HepG2 (cell line): ENCODE measurements around the gene DYNC2LI1. TPM values are rescaled to one million over a fixed set of nuclear protein-coding genes. Genes with fewer than 3 reads are reported as not detected.

ENCODE experiments used
- CC2D1A ChIP-seq: sonication (generic); formaldehyde crosslinking; IDR thresholded peaks from 2 replicates; pipeline ENCODE4 v1.8.1; 2023; ENCODE audit warnings: mild to moderate bottlenecking, missing genetic modification reagents
- DR1 ChIP-seq: sonication (generic); formaldehyde crosslinking; IDR thresholded peaks from 2 replicates; pipeline ENCODE4 v1.8.0; 2021; ENCODE audit warnings: mild to moderate bottlenecking, missing genetic modification reagents, inconsistent platforms
- ERF ChIP-seq: IDR thresholded peaks from 2 replicates; pipeline ENCODE4 v1.6.1; 2018; ENCODE audit warnings: missing biosample characterization, missing genetic modification reagents
- GFI1 ChIP-seq: sonication (generic); formaldehyde crosslinking; IDR thresholded peaks from 2 replicates; pipeline ENCODE4 v1.5.0; 2020; ENCODE audit warnings: missing genetic modification reagents, mild to moderate bottlenecking, borderline replicate concordance
- NPAS2 ChIP-seq: sonication (generic); formaldehyde crosslinking; IDR thresholded peaks from 2 replicates; pipeline ENCODE4 v1.8.0; 2022; ENCODE audit warnings: mild to moderate bottlenecking, missing genetic modification reagents, borderline replicate concordance
- SRSF4 ChIP-seq: fragments of 200-400 bp; formaldehyde crosslinking; IDR thresholded peaks from one replicate; pipeline ENCODE4 v1.6.1; 2018; ENCODE audit warnings: mild to moderate bottlenecking, low read depth, low read length, moderate library complexity; ENCODE audit not compliant: poor library complexity, severe bottlenecking
- TBL1XR1 ChIP-seq: fragments of 150-350 bp; IDR thresholded peaks from 2 replicates; pipeline ENCODE4 v1.6.1; 2014; ENCODE audit warnings: borderline replicate concordance, low read length; ENCODE audit not compliant: partially characterized antibody
- TBX3 ChIP-seq: fragments of 450-650 bp; IDR thresholded peaks from 2 replicates; pipeline ENCODE4 v1.6.1; 2017; ENCODE audit warnings: antibody characterized with exemption, mild to moderate bottlenecking, inconsistent platforms, borderline replicate concordance
- TCF12 ChIP-seq, 2 experiments: fragments of 450-650 bp in 1 of 2; sonication (generic) in 1 of 2; formaldehyde crosslinking in 1 of 2; IDR thresholded peaks; 2 replicates each; pipeline versions ENCODE4 v1.6.1 to v1.8.0; 2017 to 2022; ENCODE audit warnings: antibody characterized with exemption in 1 of 2, mild to moderate bottlenecking in 1 of 2, missing genetic modification reagents in 1 of 2, moderate library complexity in 1 of 2
- YY1 ChIP-seq: IDR thresholded peaks from 2 replicates; pipeline ENCODE4 v1.6.1; 2011; ENCODE audit warnings: low read length, low read depth, moderate library complexity, mild to moderate bottlenecking; ENCODE audit not compliant: insufficient read depth, insufficient replicate concordance
- ZBTB33 ChIP-seq: sonication (generic); formaldehyde crosslinking; IDR thresholded peaks from 2 replicates; pipeline ENCODE4 v1.4.0; 2020; ENCODE audit warnings: missing genetic modification reagents
- ZNF496 ChIP-seq: sonication (generic); formaldehyde crosslinking; IDR thresholded peaks from 2 replicates; pipeline ENCODE4 v1.8.1; 2023; ENCODE audit warnings: mild to moderate bottlenecking, moderate library complexity, missing genetic modification reagents; ENCODE audit not compliant: insufficient replicate concordance
- ZNF878 ChIP-seq: sonication (generic); formaldehyde crosslinking; IDR thresholded peaks from 2 replicates; pipeline ENCODE4 v1.8.1; 2023; ENCODE audit warnings: mild to moderate bottlenecking, missing genetic modification reagents, moderate library complexity
- polyA plus RNA-seq, 8 experiments: library from polyadenylated mRNA; depleted of rRNA in 3 of 8; stranded (reverse) in 7 of 8; unstranded in 1 of 8; fragments of >200 nt; fragmentation: Illumina TruSeq in 4 of 8; extraction: Trizol in 4 of 8; gene quantifications; 2 replicates each; pipeline versions ENCODE4 v1.2.1 to v1.2.3, GENCODE V29; 2011 to 2016; ENCODE audit warnings: low read depth in 4 of 8, missing spikeins in 1 of 8, mixed read lengths in 1 of 8; ENCODE audit not compliant: insufficient read depth in 1 of 8
- total RNA-seq, 5 experiments: library from RNA; depleted of rRNA; stranded (reverse); fragments of >200 nt; fragmentation: Illumina TruSeq; extraction: Trizol; gene quantifications; 2 replicates each; pipeline ENCODE4 v1.2.3, GENCODE V29; 2016; ENCODE audit warnings: low read depth in 1 of 5
- TF ChIP-seq, protein P1 (sequence below), 2 experiments: sonication (generic) in 1 of 2; formaldehyde crosslinking in 1 of 2; IDR thresholded peaks; 2 replicates each; pipeline versions ENCODE4 v1.4.0 to v1.6.1; 2016 to 2020; ENCODE audit warnings: borderline replicate concordance in 1 of 2, low read depth in 1 of 2, mild to moderate bottlenecking in 1 of 2, missing genetic modification reagents in 1 of 2
- TF ChIP-seq, protein P2 (sequence below): sonication (generic); formaldehyde crosslinking; IDR thresholded peaks from 2 replicates; pipeline ENCODE4 v1.5.1; 2020; ENCODE audit warnings: mild to moderate bottlenecking, missing genetic modification reagents, borderline replicate concordance

The DYNC2LI1 gene
- total and polyA plus RNA-seq, 2 of the 13 experiments (the other 11 are each of a cell fraction or from before 2014, with no cell fraction given) = 16.9 to 23.2 TPM

GRCh38 chr2:43838560-43839267 is 64.9 kb downstream of the DYNC2LI1 start, which contains the start of the genes ABCG5 and ABCG8 (continued):
- no peak; the same call in 1 of the 2 replicates for TF ChIP-seq ZBTB33 (CRISPR knock-in tag)
- no peak for TF ChIP-seq ZNF496
- no peak for TF ChIP-seq TBL1XR1
- peak; percentile 88 for TF ChIP-seq YY1
- TF ChIP-seq NPAS2 (CRISPR knock-in tag) = no peak
- TF ChIP-seq GFI1 (CRISPR knock-in tag) = no peak
- TF ChIP-seq, protein P1, sequence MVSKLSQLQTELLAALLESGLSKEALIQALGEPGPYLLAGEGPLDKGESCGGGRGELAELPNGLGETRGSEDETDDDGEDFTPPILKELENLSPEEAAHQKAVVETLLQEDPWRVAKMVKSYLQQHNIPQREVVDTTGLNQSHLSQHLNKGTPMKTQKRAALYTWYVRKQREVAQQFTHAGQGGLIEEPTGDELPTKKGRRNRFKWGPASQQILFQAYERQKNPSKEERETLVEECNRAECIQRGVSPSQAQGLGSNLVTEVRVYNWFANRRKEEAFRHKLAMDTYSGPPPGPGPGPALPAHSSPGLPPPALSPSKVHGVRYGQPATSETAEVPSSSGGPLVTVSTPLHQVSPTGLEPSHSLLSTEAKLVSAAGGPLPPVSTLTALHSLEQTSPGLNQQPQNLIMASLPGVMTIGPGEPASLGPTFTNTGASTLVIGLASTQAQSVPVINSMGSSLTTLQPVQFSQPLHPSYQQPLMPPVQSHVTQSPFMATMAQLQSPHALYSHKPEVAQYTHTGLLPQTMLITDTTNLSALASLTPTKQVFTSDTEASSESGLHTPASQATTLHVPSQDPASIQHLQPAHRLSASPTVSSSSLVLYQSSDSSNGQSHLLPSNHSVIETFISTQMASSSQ (IDR thresholded peaks at IDR 0.05; ENCODE audit: low read depth) = peak; percentile 36; the same call in 1 of the 2 replicates
- TF ChIP-seq, protein P1 (CRISPR knock-in tag; IDR thresholded peaks at IDR 0.05; ENCODE audit: borderline replicate concordance) = no peak
- TF ChIP-seq SRSF4 = no peak
- TF ChIP-seq ZNF878 (CRISPR knock-in tag) = no peak
- no peak for TF ChIP-seq CC2D1A (CRISPR knock-in tag)
- TF ChIP-seq DR1 (CRISPR knock-in tag) = peak; percentile 72; the same call in 1 of the 2 replicates
- TF ChIP-seq ERF (CRISPR knock-in tag) = peak; percentile 20; the same call in 1 of the 2 replicates
- no peak for TF ChIP-seq TCF12 (IDR thresholded peaks at IDR 0.05)
- no peak for TF ChIP-seq TCF12 (CRISPR knock-in tag; IDR thresholded peaks at IDR 0.05)
- TF ChIP-seq, protein P2, sequence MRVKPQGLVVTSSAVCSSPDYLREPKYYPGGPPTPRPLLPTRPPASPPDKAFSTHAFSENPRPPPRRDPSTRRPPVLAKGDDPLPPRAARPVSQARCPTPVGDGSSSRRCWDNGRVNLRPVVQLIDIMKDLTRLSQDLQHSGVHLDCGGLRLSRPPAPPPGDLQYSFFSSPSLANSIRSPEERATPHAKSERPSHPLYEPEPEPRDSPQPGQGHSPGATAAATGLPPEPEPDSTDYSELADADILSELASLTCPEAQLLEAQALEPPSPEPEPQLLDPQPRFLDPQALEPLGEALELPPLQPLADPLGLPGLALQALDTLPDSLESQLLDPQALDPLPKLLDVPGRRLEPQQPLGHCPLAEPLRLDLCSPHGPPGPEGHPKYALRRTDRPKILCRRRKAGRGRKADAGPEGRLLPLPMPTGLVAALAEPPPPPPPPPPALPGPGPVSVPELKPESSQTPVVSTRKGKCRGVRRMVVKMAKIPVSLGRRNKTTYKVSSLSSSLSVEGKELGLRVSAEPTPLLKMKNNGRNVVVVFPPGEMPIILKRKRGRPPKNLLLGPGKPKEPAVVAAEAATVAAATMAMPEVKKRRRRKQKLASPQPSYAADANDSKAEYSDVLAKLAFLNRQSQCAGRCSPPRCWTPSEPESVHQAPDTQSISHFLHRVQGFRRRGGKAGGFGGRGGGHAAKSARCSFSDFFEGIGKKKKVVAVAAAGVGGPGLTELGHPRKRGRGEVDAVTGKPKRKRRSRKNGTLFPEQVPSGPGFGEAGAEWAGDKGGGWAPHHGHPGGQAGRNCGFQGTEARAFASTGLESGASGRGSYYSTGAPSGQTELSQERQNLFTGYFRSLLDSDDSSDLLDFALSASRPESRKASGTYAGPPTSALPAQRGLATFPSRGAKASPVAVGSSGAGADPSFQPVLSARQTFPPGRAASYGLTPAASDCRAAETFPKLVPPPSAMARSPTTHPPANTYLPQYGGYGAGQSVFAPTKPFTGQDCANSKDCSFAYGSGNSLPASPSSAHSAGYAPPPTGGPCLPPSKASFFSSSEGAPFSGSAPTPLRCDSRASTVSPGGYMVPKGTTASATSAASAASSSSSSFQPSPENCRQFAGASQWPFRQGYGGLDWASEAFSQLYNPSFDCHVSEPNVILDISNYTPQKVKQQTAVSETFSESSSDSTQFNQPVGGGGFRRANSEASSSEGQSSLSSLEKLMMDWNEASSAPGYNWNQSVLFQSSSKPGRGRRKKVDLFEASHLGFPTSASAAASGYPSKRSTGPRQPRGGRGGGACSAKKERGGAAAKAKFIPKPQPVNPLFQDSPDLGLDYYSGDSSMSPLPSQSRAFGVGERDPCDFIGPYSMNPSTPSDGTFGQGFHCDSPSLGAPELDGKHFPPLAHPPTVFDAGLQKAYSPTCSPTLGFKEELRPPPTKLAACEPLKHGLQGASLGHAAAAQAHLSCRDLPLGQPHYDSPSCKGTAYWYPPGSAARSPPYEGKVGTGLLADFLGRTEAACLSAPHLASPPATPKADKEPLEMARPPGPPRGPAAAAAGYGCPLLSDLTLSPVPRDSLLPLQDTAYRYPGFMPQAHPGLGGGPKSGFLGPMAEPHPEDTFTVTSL (CRISPR knock-in tag) = no peak; the same call in 1 of the 2 replicates
- no peak for TF ChIP-seq TBX3
